Islet of Langerhans (tissue), 1 donor: ENCODE results near the gene BICD2.
"Not testable (repeated sequence)": the region's sequence is repeated elsewhere in the genome, so short reads cannot be mapped to it uniquely, and the experiment has no call there.

Experiments used
- FAIRE-seq: peaks from one replicate; lab custom pipeline; 2011; peaks lifted over from hg19 to GRCh38; lab: Jason Lieb, UNC

Gene BICD2

GRCh38 chr9:92764381-92764987, at the start of gene BICD2:
TSS of gene BICD2 (minus strand) at chr9:92764833. CDS start at chr9:92764744, 89 bp downstream.
- no peak for FAIRE-seq

DNA sequence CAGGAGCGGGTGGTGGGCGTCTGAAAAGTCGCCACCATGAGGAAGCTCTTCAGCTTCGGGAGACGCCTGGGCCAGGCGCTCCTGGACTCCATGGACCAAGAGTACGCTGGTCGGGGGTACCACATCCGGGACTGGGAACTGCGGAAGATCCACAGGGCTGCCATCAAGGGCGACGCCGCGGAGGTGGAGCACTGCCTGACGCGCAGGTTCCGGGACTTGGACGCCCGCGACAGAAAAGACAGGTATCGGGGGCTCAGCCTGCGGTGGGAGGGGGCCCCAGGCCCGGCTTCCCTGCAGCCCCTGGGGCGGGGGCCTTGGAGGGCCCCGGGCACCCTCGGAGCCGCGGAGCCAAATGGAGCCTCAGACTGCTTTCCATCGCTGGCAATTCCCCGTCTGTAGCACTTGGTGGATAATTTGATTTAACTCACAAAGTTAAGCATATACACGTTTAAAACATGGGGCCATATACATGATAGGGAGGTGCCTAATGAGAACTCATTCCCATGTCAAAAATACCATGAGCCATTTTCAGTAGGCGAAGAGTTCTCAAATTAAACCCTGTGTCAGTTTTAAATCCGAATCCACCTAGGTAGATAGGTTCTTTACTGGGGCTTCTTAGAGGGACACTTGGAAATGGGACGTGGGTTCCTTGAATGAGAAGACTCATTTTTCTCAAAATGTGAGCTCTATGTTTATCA, 45.1 kb upstream of the BICD2 start:
- FAIRE-seq = not testable (repeated sequence)

GRCh38 chr9:92808726-92809451, 44.3 kb upstream of the BICD2 start:
- FAIRE-seq = no peak

DNA sequence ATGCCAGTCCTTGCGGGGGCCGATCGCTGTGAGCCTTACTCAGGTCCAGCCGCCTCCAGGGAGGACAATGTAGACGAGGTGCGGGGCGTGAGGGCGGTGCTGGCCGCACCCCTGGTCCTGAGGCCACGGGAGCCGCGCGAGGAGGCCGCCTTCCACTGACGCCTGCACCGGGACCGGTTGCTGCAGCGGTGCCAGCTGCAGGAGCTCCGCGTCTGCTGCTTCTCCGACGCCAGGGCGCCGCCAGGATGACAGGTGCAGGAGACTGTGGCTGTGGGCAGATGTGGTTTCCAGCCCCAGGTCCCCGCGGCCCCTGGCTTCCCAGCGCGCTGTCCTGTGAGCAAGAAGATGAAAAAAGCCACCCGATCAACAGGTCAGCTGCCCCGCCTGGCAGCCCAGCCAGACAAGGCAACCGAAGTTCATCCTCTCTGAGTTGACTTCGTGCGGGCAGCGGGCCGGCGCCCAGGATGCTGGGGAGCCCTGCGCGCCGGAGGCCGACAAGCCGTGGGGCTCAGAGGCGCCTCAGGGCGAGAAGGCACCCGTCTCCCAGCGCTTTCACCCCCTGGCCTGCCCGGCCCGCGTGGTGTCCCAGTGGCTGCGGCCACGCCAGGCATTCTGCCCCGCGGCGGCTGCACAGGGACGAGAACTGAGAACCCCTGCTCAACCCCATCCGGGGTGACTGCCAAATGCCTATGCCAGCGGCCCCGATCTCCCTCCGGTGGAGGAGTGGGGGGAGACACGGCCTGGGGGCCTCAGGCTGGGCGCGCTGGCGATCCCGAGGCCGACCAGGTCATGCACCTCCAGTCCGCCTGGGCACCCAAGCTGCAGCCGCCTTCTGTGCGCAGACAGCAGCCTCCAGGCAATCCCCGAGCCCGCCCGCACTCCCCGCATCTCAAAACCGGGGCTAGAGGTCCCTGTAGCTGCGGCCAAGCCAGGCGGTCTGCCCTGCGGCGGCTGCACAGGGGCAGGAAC, 43.4 kb upstream of the BICD2 start:
- no peak for FAIRE-seq

- FAIRE-seq = no peak
These were observed 42.6 kb upstream of the BICD2 start for GRCh38 chr9:92807031-92807756.

DNA sequence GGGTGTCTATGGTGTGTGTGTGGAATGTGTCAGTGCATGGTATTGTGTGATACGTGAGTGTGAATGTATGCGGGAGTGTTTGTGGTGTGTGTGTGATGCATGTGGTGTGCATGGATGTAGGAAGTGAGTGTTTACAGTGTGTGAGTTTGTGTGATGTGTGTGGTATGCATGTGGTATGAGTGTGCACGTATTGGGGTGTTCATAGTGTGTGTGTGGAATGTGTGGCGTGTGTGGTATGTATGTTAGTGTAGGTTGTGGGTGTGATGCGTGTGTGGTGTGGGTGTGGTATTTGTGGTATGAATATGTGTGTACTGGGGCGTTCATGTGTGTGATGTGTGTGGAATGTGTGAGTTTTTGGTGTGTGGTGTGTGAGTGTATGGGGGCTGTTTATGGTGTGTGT, 40.1 kb upstream of the BICD2 start:
- FAIRE-seq = no peak

GRCh38 chr9:92798358-92798757, 33.7 kb upstream of the BICD2 start:
- FAIRE-seq = no peak

GRCh38 chr9:92796337-92796804, 31.7 kb upstream of the BICD2 start:
- not testable (repeated sequence) for FAIRE-seq

DNA sequence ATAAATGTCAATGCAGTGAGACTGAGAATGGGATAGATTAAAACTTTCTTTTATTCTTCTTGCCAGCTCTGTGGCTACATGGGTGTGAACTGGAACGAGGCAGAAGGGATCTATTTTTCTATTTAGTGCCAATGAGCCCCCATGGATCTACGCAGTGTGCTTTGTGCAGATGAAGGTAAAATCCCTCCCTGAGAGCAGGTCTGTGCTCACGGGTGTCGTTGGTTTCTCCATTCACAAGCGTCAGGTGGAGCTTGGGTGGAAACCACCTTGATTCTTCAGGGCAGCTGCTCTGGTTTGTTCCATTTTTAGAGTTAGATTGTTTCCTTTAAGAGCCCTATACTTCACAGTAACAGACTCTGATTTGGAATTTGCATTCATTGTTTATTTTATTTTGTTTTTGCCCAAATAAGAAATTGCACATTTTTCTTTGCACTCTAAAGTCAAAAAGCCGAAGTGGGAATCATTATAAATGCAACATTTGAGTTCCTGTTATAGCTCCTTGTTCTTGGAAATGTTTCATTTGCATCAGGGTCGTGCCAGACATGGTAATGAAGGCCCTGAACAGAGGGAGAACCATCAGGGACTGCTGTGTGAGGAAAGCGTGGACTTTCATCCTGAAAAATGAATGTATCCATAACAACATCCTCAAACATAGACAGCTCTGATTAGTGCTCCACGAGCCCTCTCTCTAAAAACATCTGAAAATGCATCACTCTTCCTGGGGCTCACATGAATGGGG, 31.1 kb upstream of the BICD2 start:
- FAIRE-seq = no peak

DNA sequence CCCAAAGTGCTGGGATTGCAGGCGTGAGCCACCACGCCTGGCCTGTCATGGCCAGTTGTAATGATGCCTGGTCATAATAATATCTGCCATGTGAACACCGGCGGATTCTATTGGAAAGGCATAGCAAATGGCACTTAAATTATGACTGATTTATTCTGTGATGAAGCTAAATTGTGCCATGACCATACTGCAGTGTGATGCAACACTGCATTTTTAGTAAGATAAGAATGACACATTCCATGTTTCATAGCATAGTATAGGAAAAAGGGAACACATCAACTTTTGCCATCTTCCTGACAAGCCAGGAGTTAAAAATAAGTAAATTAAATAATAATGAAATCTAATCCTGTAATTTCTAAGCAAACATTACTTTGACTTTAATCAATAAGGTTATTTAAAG, 30.4 kb upstream of the BICD2 start:
- FAIRE-seq = peak; percentile 5

- no peak for FAIRE-seq
These were observed 29.8 kb upstream of the BICD2 start for GRCh38 chr9:92794426-92794825.

DNA sequence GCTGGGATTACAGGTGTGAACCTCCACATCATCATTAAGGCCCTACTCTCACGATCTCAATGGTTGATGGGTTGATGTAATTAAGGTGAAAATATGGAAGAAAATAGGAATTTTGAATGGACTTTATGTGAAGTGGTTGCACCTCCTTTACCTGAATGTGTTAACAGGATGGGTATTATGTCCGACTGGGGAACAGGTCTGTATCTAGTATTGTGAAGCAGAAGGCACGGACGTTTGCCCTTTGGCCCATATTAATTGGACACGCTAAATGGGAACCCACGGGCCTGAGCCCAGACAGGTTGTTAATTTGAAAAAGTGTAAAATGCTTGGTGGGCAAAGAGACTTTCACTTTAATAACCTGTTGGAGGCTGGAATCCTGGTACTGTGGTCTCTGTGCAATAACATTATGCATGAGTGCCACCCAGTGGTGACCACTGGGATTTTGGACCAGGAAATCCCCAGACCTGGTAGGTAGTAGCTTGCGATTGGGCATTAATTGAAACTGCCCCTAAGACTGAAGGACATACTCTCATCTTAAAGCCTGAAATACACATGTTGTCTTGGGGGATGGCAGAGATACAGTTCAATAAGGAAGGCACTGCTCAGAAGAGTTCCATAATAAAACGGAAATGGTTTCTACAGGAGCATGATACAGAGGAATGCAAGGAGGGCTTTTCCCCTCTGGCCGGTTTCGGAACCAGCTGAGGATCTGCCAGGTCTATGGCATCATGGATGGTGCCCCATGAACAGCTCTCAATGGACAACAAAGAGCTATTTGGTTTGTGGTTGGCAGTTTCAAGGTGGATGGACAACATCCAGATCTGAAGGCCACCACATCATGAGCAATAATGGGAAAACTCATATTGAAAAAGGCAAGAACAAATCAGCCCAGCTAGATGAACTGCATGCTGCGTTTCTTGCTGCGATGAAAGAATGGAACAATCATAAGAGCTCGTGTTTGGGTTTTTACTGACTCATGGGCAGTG, 26.2 kb upstream of the BICD2 start:
- peak; percentile 86 for FAIRE-seq

GRCh38 chr9:92786298-92786697, 21.7 kb upstream of the BICD2 start:
- FAIRE-seq = no peak

- FAIRE-seq = no peak
These were observed 17.3 kb upstream of the BICD2 start for GRCh38 chr9:92781899-92782298.

GRCh38 chr9:92780206-92780605, 15.6 kb upstream of the BICD2 start:
- no peak for FAIRE-seq

GRCh38 chr9:92775466-92775865, 10.8 kb upstream of the BICD2 start:
- FAIRE-seq = no peak

DNA sequence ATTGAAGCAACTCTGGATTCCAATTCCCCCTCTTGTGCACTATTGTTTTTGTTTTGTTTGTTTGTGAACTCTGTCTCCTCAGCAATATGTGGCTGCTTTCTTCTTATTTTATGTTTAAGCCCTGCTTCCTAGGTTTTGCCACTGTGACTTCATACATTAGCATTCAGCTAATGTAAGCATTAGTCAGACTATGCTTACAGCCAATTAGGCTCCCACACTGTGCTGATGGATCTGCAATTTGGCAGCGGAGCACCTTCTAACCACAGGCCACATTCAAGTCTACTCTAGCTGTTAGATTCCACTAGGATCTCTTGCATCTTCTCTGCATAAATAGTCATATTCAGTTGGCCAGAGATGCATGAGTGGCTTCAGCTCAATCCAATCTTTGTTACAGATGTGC, 9.6 kb upstream of the BICD2 start:
- FAIRE-seq = no peak

DNA sequence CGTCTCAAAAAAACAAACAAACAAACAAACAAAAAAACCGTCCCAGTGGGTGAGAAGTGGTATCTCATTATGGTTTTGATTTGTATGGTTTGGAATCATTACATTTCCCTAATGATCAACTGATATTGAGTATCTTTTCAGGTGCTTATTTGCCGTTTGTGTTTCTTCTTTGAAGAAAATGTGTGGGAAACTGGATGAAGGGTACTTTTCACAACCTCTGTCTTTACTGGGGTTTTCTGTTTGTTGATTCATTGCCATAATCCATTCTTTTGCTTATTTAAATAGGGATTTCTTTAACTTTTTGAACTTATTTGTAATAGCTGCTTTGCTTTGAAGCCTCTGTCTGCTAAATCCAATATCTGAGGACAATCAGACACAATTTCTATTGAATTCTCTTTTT, 9.2 kb upstream of the BICD2 start:
- no peak for FAIRE-seq

GRCh38 chr9:92771309-92771708, 6.7 kb upstream of the BICD2 start:
- no peak for FAIRE-seq
